ENCODE results near the gene ZNF268.

- TF ChIP-seq POLR2AphosphoS5 (IDR thresholded peaks at IDR 0.05; ENCODE audit: low read depth, low read length) (no peak; the same call in 1 of the 2 replicates), POLR2A (IDR thresholded peaks at IDR 0.05; ENCODE audit: low read depth, low read length) (no peak), TAF1 (IDR thresholded peaks at IDR 0.05; ENCODE audit: borderline replicate concordance, low read depth, low read length) (no peak)
Measured at GRCh38 chr12:133203344-133204263, 22.3 kb downstream of the ZNF268 start.

Measured in GM12892 (cell line).